ENCODE data around the gene QARS1. TPM values are rescaled to one million over a fixed set of nuclear protein-coding genes. Genes with fewer than 3 reads are reported as not detected.

Gene QARS1
- polyA plus RNA-seq, 1 of the 3 experiments (the other 2 are of a cell fraction), result 311 TPM

- no peak for TF ChIP-seq ZBTB33 (IDR thresholded peaks at IDR 0.05; ENCODE audit: borderline replicate concordance, low read depth)
- no peak for TF ChIP-seq CHD2 (IDR thresholded peaks at IDR 0.05; ENCODE audit: low read length, partially characterized antibody)
- TF ChIP-seq FOXM1 (IDR thresholded peaks at IDR 0.05; ENCODE audit: low read depth), result no peak
- no peak for TF ChIP-seq MEF2A (IDR thresholded peaks at IDR 0.05; ENCODE audit: borderline replicate concordance, low read depth)
- no peak for TF ChIP-seq TEAD4 (IDR thresholded peaks at IDR 0.05; ENCODE audit: borderline replicate concordance, insufficient read depth)
- no peak for TF ChIP-seq REST (IDR thresholded peaks at IDR 0.05; ENCODE audit: low read depth, low read length)
- TF ChIP-seq RXRA (IDR thresholded peaks at IDR 0.05; ENCODE audit: borderline replicate concordance, low read depth), result no peak
- TF ChIP-seq GABPA (IDR thresholded peaks at IDR 0.05; ENCODE audit: low read depth), result no peak
- TF ChIP-seq NRF1 (IDR thresholded peaks at IDR 0.05; ENCODE audit: low read depth, low read length), result no peak
- TF ChIP-seq RAD21 (IDR thresholded peaks at IDR 0.05; ENCODE audit: low read length), result no peak
- no peak for TF ChIP-seq NFIC (IDR thresholded peaks at IDR 0.05; ENCODE audit: borderline replicate concordance)
- no peak for TF ChIP-seq TCF12 (IDR thresholded peaks at IDR 0.05)
- no peak for TF ChIP-seq MAX (IDR thresholded peaks at IDR 0.05; ENCODE audit: low read depth)
- TF ChIP-seq CTCF (IDR thresholded peaks at IDR 0.05), result no peak
- no peak for TF ChIP-seq USF2 (IDR thresholded peaks at IDR 0.05; ENCODE audit: borderline replicate concordance, low read depth, low read length)
- TF ChIP-seq TAF1 (IDR thresholded peaks at IDR 0.05; ENCODE audit: borderline replicate concordance, low read depth, low read length), result no peak
- no peak for TF ChIP-seq SMC3 (IDR thresholded peaks at IDR 0.05; ENCODE audit: low read depth, low read length)
- no peak overlapping the region for H3K27ac ChIP-seq (ENCODE audit: low read depth in 2 of 2, low read length in 1 of 2)
- no peak overlapping the region for H3K4me2 ChIP-seq
- ChIA-PET POLR2A (interaction anchor here (1.6 kb wide), 1 partner anchor 10 kb away, joined by 5 read pairs; the partner anchor contains the start of gene LAMB2), CTCF (no interaction called here)
- H3K4me3 ChIP-seq (ENCODE audit: low read depth in 2 of 2, low read length in 1 of 2), result no peak overlapping the region
- no peaks in the 10 kb centered on the region for H3K9me3 ChIP-seq
- 93% methylated on average over 8 of the region's 17 CpGs for WGBS (ENCODE audit: low lambda C conversion rate)
- H3K36me3 ChIP-seq (replicated peaks in 1 of 2; ENCODE audit: control insufficient read depth in 1 of 2, insufficient read depth in 2 of 2, low read length in 1 of 2), result peaks cover 21 to 57% of the 10 kb centered on the region in 2 experiments
- no peaks in the 10 kb centered on the region for H3K27me3 ChIP-seq (ENCODE audit: insufficient read depth)
- peaks cover 7 to 19% of the 10 kb centered on the region in 2 experiments; a peak in 2 of 4 replicates for H3K4me1 ChIP-seq (ENCODE audit: control insufficient read depth in 1 of 2, insufficient read depth in 2 of 2, low read depth in 1 of 2, low read length in 1 of 2)
- no peaks in the 10 kb centered on the region for H3K9me2 ChIP-seq
- H3K9ac ChIP-seq, result no peak overlapping the region
- no peak for DNase-seq
- H3F3A ChIP-seq (replicated peaks; ENCODE audit: insufficient read depth), result peaks cover 36% of the 10 kb centered on the region
- H3K79me2 ChIP-seq (ENCODE audit: insufficient read depth), result peaks cover 24% of the 10 kb centered on the region
- H2AFZ ChIP-seq (ENCODE audit: low read depth), result no peak overlapping the region
- H4K20me1 ChIP-seq (ENCODE audit: insufficient read depth), result no peaks in the 10 kb centered on the region
Measured at GRCh38 chr3:49122886-49123545, 18.5 kb upstream of the QARS1 start.

Data from SK-N-SH (cell line).